Measurements from ENCODE around the gene ANK3. TPM values are rescaled to one million over a fixed set of nuclear protein-coding genes. Genes with fewer than 3 reads are reported as not detected.

The ANK3 gene
- total RNA-seq, 2 experiments from 2014 or later = 24.0 to 25.2 TPM

GRCh38 chr10:60123668-60124067 is 266.0 kb downstream of the ANK3 start:
- CTCF ChIA-PET = no interaction called here
- DNase-seq = no peak

GRCh38 chr10:60123172-60123571 is 266.5 kb downstream of the ANK3 start:
- Mint-ChIP-seq H3K27ac (no peak overlapping the region), H3K9me3 (ENCODE audit: low read depth) (no peaks in the 10 kb centered on the region), H3K4me3 (no peak overlapping the region), H3K27me3 (no peaks in the 10 kb centered on the region), H3K36me3 (ENCODE audit: low read depth) (peaks cover 3% of the 10 kb centered on the region), H3K4me1 (no peaks in the 10 kb centered on the region)
- ChIA-PET CTCF (no interaction called here), POLR2A (no interaction called here)
- no peak for ATAC-seq
- intact Hi-C loops (cut with DNase I, micrococcal nuclease) = no loop called here
- DNase-seq = no peak

More at GRCh38 chr10:60123668-60124067, 266.0 kb downstream of the ANK3 start:
- Mint-ChIP-seq H3K36me3 (ENCODE audit: low read depth) (peaks cover 3% of the 10 kb centered on the region), H3K27ac (no peak overlapping the region), H3K4me1 (no peaks in the 10 kb centered on the region), H3K4me3 (no peak overlapping the region), H3K9me3 (ENCODE audit: low read depth) (no peaks in the 10 kb centered on the region), H3K27me3 (no peaks in the 10 kb centered on the region)
- POLR2A ChIA-PET = no interaction called here
- intact Hi-C loops (cut with DNase I, micrococcal nuclease) = no loop called here
- no peak for ATAC-seq

DNA sequence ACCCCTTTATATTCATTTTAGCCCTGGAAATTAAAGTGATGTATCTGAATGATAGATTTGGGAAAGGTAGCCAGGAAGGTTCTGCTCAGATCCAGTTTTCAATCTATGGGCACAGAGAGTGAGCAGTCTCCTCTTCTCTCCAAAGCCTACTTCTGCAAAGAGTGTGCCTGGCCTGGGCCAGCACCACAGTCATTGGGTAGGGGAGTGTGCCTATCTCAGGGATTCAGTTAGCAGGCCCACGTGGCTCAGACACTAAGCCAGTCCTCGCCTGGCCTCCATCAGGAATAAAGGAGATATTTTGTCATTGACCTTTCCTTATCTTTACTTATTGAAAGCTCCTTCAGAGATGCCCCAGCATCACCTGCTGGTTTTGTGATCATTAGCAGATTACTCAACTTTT is 267.5 kb downstream of the ANK3 start:
- Mint-ChIP-seq H3K4me3 (no peak overlapping the region), H3K9me3 (ENCODE audit: low read depth) (no peaks in the 10 kb centered on the region), H3K27ac (no peak overlapping the region), H3K36me3 (ENCODE audit: low read depth) (peaks cover 3% of the 10 kb centered on the region), H3K4me1 (no peaks in the 10 kb centered on the region), H3K27me3 (no peaks in the 10 kb centered on the region)
- DNase-seq (no peak), ATAC-seq (no peak)
- POLR2A ChIA-PET = no interaction called here
- intact Hi-C loops (cut with DNase I, micrococcal nuclease) = no loop called here
- CTCF ChIA-PET = no interaction called here

- peak; percentile 16 for DNase-seq
- intact Hi-C loops (cut with DNase I, micrococcal nuclease) = loop anchor here (1.0 to 5.0 kb wide), 6 partner anchors 89 to 532 kb away; no protein-coding TSS in a partner anchor
Measured at GRCh38 chr10:60114765-60115586, 274.7 kb downstream of the ANK3 start.

GRCh38 chr10:60110739-60111138 is 278.9 kb downstream of the ANK3 start:
- Mint-ChIP-seq H3K4me3 (no peak overlapping the region), H3K36me3 (ENCODE audit: low read depth) (peaks cover 2% of the 10 kb centered on the region), H3K4me1 (no peaks in the 10 kb centered on the region), H3K27me3 (no peaks in the 10 kb centered on the region), H3K27ac (no peak overlapping the region), H3K9me3 (ENCODE audit: low read depth) (no peaks in the 10 kb centered on the region)
- ChIA-PET POLR2A (no interaction called here), CTCF (interaction anchor here (0.6 kb wide), 1 partner anchor 18 kb away, joined by 5 read pairs; no protein-coding TSS in a partner anchor)
- ATAC-seq = no peak
- intact Hi-C loops (cut with DNase I, micrococcal nuclease) = loop anchor here in 1 of 2 experiments (5.0 kb wide), 1 partner anchor 97 kb away; no protein-coding TSS in a partner anchor
- DNase-seq = no peak

More at GRCh38 chr10:60114765-60115586, 274.7 kb downstream of the ANK3 start:
- ChIA-PET POLR2A (interaction anchor here (0.6 kb wide), 1 partner anchor 46 kb away, joined by 3 read pairs; no protein-coding TSS in a partner anchor), CTCF (interaction anchor here (0.6 to 2.4 kb wide), 21 partner anchors 10 to 653 kb away, joined by 3 to 15 read pairs (median 5); no protein-coding TSS in a partner anchor)
- Mint-ChIP-seq H3K27ac (no peak overlapping the region), H3K27me3 (no peaks in the 10 kb centered on the region), H3K4me3 (no peak overlapping the region), H3K36me3 (ENCODE audit: low read depth) (peaks cover 2% of the 10 kb centered on the region), H3K9me3 (ENCODE audit: low read depth) (no peaks in the 10 kb centered on the region), H3K4me1 (no peaks in the 10 kb centered on the region)
- ATAC-seq = peak; percentile 60

GRCh38 chr10:60107308-60107976 is 282.2 kb downstream of the ANK3 start:
- Mint-ChIP-seq H3K27ac (no peak overlapping the region), H3K9me3 (ENCODE audit: low read depth) (no peaks in the 10 kb centered on the region), H3K27me3 (no peaks in the 10 kb centered on the region), H3K4me1 (no peaks in the 10 kb centered on the region), H3K36me3 (ENCODE audit: low read depth) (peaks cover 3% of the 10 kb centered on the region), H3K4me3 (no peak overlapping the region)
- CTCF ChIA-PET = no interaction called here
- intact Hi-C loops (cut with DNase I, micrococcal nuclease) = loop anchor here in 1 of 2 experiments (10.0 kb wide), 1 partner anchor 857 kb away; no protein-coding TSS in a partner anchor
- no peak for DNase-seq
- ATAC-seq = no peak
- POLR2A ChIA-PET = no interaction called here

GRCh38 chr10:60105295-60105695 is 284.4 kb downstream of the ANK3 start:
- Mint-ChIP-seq H3K4me1 (no peaks in the 10 kb centered on the region), H3K36me3 (ENCODE audit: low read depth) (peaks cover 3% of the 10 kb centered on the region), H3K9me3 (ENCODE audit: low read depth) (no peaks in the 10 kb centered on the region), H3K27me3 (no peaks in the 10 kb centered on the region), H3K27ac (no peak overlapping the region), H3K4me3 (no peak overlapping the region)
- intact Hi-C loops (cut with DNase I, micrococcal nuclease) = loop anchor here in 1 of 2 experiments (10.0 kb wide), 1 partner anchor 860 kb away; no protein-coding TSS in a partner anchor
- DNase-seq (no peak), ATAC-seq (no peak)
- POLR2A ChIA-PET = no interaction called here
- CTCF ChIA-PET = interaction anchor here (0.7 kb wide), 1 partner anchor 125 kb away, joined by 3 read pairs; no protein-coding TSS in a partner anchor

DNA sequence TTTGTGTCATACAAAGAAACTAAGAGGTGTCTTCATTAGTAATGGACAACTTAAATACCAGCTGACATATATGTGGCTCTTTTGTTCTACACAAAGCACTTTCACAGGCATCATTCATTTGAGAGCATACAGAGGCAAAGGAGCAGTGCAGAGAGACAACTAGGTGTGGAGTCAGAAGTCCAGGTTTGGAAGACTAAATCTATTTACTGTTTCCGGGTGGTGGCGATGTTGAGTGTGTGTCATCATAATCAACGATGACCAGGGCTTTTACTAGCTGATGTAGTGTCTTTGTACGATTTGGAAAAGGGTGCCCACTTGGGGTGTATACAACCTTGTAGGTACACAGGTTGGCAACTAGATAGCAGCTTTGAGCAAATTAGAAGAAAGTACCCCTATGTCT is 287.9 kb downstream of the ANK3 start:
- H3K4me3 Mint-ChIP-seq = no peak overlapping the region
- no peak overlapping the region for H3K27ac Mint-ChIP-seq
- peaks cover 4% of the 10 kb centered on the region for H3K36me3 Mint-ChIP-seq (ENCODE audit: low read depth)
- H3K27me3 Mint-ChIP-seq = no peaks in the 10 kb centered on the region
- H3K9me3 Mint-ChIP-seq (ENCODE audit: low read depth) = no peaks in the 10 kb centered on the region
- no peaks in the 10 kb centered on the region for H3K4me1 Mint-ChIP-seq
- ATAC-seq = no peak
- POLR2A ChIA-PET = no interaction called here
- intact Hi-C loops (cut with DNase I, micrococcal nuclease) = loop anchor here (2.0 to 10.0 kb wide), 2 partner anchors 333 to 863 kb away; no protein-coding TSS in a partner anchor
- CTCF ChIA-PET = interaction anchor here (0.8 to 2.2 kb wide), 3 partner anchors 13 to 531 kb away, joined by 3 to 10 read pairs (median 4); no protein-coding TSS in a partner anchor
- no peak for DNase-seq

DNA sequence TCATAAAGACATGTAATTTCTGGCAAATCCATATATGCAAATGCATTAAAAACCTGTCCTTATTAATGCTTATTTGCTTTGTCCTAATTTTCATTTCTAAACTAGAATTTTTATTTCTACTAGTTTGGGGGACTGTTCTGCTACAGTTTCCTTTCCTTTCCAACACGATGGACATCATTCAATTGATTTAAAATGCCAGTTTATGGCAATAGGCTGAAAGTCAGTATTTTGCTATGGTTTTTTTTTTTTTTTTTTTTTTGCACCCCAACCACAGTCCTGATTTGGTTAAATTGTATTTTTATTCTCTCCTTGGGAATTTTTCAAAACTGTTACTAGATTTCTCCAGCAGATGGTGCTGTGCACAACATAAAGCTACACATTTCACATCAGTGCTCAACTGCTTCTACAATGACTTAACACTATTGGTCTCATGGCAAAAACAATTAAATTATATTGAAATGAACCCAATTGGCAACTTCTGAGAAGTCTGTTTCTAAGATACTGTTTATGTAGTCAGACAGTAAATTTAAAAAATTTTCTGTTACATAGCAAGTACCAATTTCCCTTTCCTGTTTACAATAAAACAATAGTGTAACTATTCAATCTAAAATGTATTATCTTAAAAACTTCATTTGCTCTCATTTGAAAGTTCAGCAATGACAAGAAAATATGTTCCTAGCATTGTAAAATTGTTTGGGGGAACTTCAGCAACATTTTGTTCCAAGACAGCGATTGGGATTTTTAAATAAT is 289.5 kb downstream of the ANK3 start:
- Mint-ChIP-seq H3K27ac (no peak overlapping the region), H3K36me3 (ENCODE audit: low read depth) (peaks cover 2% of the 10 kb centered on the region), H3K9me3 (ENCODE audit: low read depth) (no peaks in the 10 kb centered on the region), H3K4me3 (no peak overlapping the region), H3K4me1 (no peaks in the 10 kb centered on the region), H3K27me3 (no peaks in the 10 kb centered on the region)
- DNase-seq (no peak), ATAC-seq (no peak)
- intact Hi-C loops (cut with DNase I, micrococcal nuclease) = loop anchor here (1.0 to 10.0 kb wide), 8 partner anchors 107 to 865 kb away; no protein-coding TSS in a partner anchor
- ChIA-PET CTCF (interaction anchor here (0.5 to 1.6 kb wide), 9 partner anchors 10 to 532 kb away, joined by 3 to 6 read pairs (median 4); no protein-coding TSS in a partner anchor), POLR2A (no interaction called here)

DNA sequence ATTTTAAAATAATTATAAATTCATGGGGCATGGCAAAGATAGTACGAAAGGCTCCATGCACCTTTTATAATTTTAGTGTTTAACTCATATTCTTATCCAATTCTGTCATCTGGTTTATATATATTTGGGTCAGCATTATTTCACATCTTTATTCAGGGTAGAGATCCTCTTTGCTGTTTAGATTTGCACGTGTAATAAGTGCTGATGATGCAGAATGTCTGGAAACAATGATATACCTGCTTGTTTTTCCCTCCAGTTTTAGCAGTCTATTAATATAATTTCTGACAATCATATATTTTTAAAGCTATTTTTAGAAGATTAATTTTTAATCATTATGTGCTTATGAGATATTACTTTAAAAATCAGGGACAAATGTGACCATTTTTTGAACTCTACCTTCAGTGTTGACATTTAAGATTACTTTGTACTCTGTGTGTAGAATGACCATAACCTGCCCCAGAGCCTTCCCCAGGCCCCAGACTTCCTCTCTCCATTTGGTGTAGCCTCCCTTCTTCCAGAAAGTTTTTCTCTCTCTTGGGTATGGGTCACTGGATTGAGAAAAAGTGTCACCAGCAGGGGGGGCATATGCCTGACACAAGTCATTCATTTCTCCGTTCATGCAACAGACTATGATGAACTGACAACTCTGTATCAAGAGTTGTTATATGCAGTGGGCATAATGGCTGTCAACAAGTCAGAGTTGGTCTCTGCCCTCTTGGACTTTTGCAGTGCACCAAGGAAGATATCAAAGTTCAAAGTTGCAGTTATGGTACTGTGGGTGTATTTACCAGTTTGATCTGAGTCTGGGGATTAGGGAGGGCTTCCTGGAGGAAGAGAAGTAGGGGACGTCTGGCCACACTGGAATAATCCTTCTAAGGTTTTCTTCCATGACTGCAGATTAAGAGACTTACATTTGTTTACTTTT is 290.7 kb downstream of the ANK3 start:
- ChIA-PET CTCF (interaction anchor here (0.6 to 1.2 kb wide), 2 partner anchors 110 to 733 kb away, joined by 3 read pairs; no protein-coding TSS in a partner anchor), POLR2A (no interaction called here)
- intact Hi-C loops (cut with DNase I, micrococcal nuclease) = loop anchor here (5.0 kb wide), 2 partner anchors 108 to 668 kb away; no protein-coding TSS in a partner anchor

More for the DNA sequence above, 290.7 kb downstream of the ANK3 start:
- no peak for ATAC-seq
- Mint-ChIP-seq H3K9me3 (ENCODE audit: low read depth) (no peaks in the 10 kb centered on the region), H3K27me3 (no peaks in the 10 kb centered on the region), H3K27ac (no peak overlapping the region), H3K36me3 (ENCODE audit: low read depth) (peaks cover 1% of the 10 kb centered on the region), H3K4me1 (no peaks in the 10 kb centered on the region), H3K4me3 (no peak overlapping the region)
- DNase-seq = peak; percentile 6
